Hepatocyte (in vitro differentiated cells): ENCODE measurements around the gene TOR1AIP2. TPM values are rescaled to one million over a fixed set of nuclear protein-coding genes. Genes with fewer than 3 reads are reported as not detected.

Source experiments
- DNase-seq: peaks from one replicate; pipeline ENCODE4 v3.0.0-alpha.2; 2016; ENCODE audit warnings: low spot score
- H2AFZ ChIP-seq: fragments of 200-600 bp; sonication (generic); 2 replicates; pipeline ENCODE4 v1.6.0; 2016; ENCODE audit warnings: antibody characterized with exemption, mild to moderate bottlenecking
- H3K27ac ChIP-seq: fragments of 200-600 bp; sonication (generic); 2 replicates; pipeline ENCODE4 v1.5.1; 2016; ENCODE audit warnings: mild to moderate bottlenecking
- H3K27me3 ChIP-seq: fragments of 200-600 bp; sonication (generic); 2 replicates; pipeline ENCODE4 v1.6.1; 2016
- H3K36me3 ChIP-seq: fragments of 200-600 bp; sonication (generic); replicated peaks from 2 replicates; pipeline ENCODE4 v1.5.1; 2016; ENCODE audit warnings: low read depth; ENCODE audit not compliant: insufficient read depth
- H3K4me1 ChIP-seq: fragments of 200-600 bp; sonication (generic); 2 replicates; pipeline ENCODE4 v1.5.1; 2016; ENCODE audit warnings: mild to moderate bottlenecking, moderate library complexity; ENCODE audit not compliant: insufficient read depth
- H3K4me2 ChIP-seq: fragments of 200-600 bp; sonication (generic); 2 replicates; pipeline ENCODE4 v1.6.0; 2016
- H3K4me3 ChIP-seq: fragments of 200-600 bp; sonication (generic); 2 replicates; pipeline ENCODE4 v1.5.1; 2016; ENCODE audit warnings: mild to moderate bottlenecking
- H3K79me2 ChIP-seq: fragments of 200-600 bp; sonication (generic); 2 replicates; pipeline ENCODE4 v1.6.0; 2017; ENCODE audit warnings: mild to moderate bottlenecking
- H3K9me2 ChIP-seq: fragments of 200-600 bp; sonication (generic); replicated peaks from 2 replicates; pipeline ENCODE4 v1.6.0; 2017; ENCODE audit warnings: mild to moderate bottlenecking; ENCODE audit not compliant: insufficient read depth
- H3K9me3 ChIP-seq: fragments of 200-600 bp; sonication (generic); 2 replicates; pipeline ENCODE4 v1.5.1; 2016; ENCODE audit warnings: low read depth, mild to moderate bottlenecking
- H4K20me1 ChIP-seq: fragments of 200-600 bp; sonication (generic); 2 replicates; pipeline ENCODE4 v1.6.0; 2016; ENCODE audit warnings: mild to moderate bottlenecking; ENCODE audit not compliant: insufficient read depth, poor library complexity, severe bottlenecking
- EZH2 ChIP-seq: fragments of 200-600 bp; sonication (generic); IDR thresholded peaks from 2 replicates; pipeline ENCODE4 v1.6.1; 2016; ENCODE audit warnings: antibody characterized with exemption, mild to moderate bottlenecking, borderline replicate concordance
- EZH2phosphoT487 ChIP-seq: fragments of 200-600 bp; sonication (generic); IDR thresholded peaks from one replicate; pipeline ENCODE4 v1.6.1; 2018; ENCODE audit warnings: antibody characterized with exemption, mild to moderate bottlenecking, low read depth, moderate library complexity; ENCODE audit not compliant: unreplicated experiment, severe bottlenecking
- WGBS: methylation state at CpG from one replicate; pipeline ENCODE4 v1.1.6; 2016; ENCODE audit warnings: low lambda C conversion rate; ENCODE audit errors: missing lambda C conversion rate; 5-methylcytosine and 5-hydroxymethylcytosine counted together
- polyA plus RNA-seq: library from polyadenylated mRNA; unstranded; fragments of >200 nt; fragmentation: Nextera tagmentation; extraction: Ambion mirVana; gene quantifications from 2 replicates; pipeline ENCODE4 v1.2.1, GENCODE V29; 2016
- total RNA-seq: library from RNA; depleted of rRNA; stranded (reverse); fragments of >200 nt; gene quantifications from 2 replicates; pipeline ENCODE4 v1.2.3, GENCODE V29; 2014
- TF ChIP-seq, protein P1 (sequence below): fragments of 200-600 bp; sonication (generic); IDR thresholded peaks from 2 replicates; pipeline ENCODE4 v1.5.1; 2016; ENCODE audit warnings: antibody characterized with exemption, mild to moderate bottlenecking; ENCODE audit not compliant: poor library complexity

The TOR1AIP2 gene
- total and polyA plus RNA-seq, 2 experiments from 2014 or later, result 36.6 to 158 TPM

DNA sequence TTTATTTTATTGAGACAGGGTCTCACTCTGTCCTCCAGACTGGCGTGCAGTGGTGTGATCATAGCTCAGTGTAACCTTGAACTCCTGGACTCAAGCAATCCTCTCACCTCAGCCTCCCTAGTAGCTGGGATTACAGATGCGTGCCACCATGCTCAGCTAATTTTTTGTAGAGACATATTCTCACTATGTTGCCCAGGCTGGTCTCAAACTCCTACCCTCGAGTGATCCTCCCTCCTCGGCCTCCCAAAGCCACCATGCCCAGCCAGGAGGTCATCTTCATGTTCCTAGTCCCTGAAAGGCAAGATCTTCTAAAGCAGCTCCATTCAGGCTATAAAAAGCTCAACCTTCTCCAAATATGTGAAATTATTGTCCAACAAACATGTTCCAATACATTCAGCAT, 53.9 kb downstream of the TOR1AIP2 start:
- H3K27me3 ChIP-seq, result no peaks in the 10 kb centered on the region
- WGBS, result 94% methylated on average over 4 of the region's 4 CpGs
- H3K9me2 ChIP-seq, result no peaks in the 10 kb centered on the region
- H3K36me3 ChIP-seq, result no peaks in the 10 kb centered on the region
- H2AFZ ChIP-seq, result no peak overlapping the region
- H4K20me1 ChIP-seq, result no peaks in the 10 kb centered on the region
- H3K4me3 ChIP-seq, result no peak overlapping the region
- no peak for DNase-seq
- no peak overlapping the region for H3K27ac ChIP-seq
- no peaks in the 10 kb centered on the region for H3K79me2 ChIP-seq
- H3K9me3 ChIP-seq, result no peaks in the 10 kb centered on the region
- TF ChIP-seq, protein P1, sequence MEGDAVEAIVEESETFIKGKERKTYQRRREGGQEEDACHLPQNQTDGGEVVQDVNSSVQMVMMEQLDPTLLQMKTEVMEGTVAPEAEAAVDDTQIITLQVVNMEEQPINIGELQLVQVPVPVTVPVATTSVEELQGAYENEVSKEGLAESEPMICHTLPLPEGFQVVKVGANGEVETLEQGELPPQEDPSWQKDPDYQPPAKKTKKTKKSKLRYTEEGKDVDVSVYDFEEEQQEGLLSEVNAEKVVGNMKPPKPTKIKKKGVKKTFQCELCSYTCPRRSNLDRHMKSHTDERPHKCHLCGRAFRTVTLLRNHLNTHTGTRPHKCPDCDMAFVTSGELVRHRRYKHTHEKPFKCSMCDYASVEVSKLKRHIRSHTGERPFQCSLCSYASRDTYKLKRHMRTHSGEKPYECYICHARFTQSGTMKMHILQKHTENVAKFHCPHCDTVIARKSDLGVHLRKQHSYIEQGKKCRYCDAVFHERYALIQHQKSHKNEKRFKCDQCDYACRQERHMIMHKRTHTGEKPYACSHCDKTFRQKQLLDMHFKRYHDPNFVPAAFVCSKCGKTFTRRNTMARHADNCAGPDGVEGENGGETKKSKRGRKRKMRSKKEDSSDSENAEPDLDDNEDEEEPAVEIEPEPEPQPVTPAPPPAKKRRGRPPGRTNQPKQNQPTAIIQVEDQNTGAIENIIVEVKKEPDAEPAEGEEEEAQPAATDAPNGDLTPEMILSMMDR, result no peak
- TF ChIP-seq EZH2 (no peak), EZH2phosphoT487 (no peak)
- no peak overlapping the region for H3K4me2 ChIP-seq
- H3K4me1 ChIP-seq, result no peaks in the 10 kb centered on the region

GRCh38 chr1:179822065-179822464, 55.5 kb downstream of the TOR1AIP2 start:
- TF ChIP-seq, protein P1, result no peak
- TF ChIP-seq EZH2phosphoT487, result no peak
- no peak for TF ChIP-seq EZH2
- Histone ChIP-seq H3K36me3 (no peaks in the 10 kb centered on the region), H4K20me1 (no peaks in the 10 kb centered on the region), H3K27ac (no peak overlapping the region), H3K27me3 (no peaks in the 10 kb centered on the region), H3K4me3 (no peak overlapping the region), H3K4me2 (no peak overlapping the region), H3K4me1 (no peaks in the 10 kb centered on the region), H3K9me2 (no peaks in the 10 kb centered on the region), H2AFZ (no peak overlapping the region), H3K9me3 (no peaks in the 10 kb centered on the region), H3K79me2 (no peaks in the 10 kb centered on the region)
- DNase-seq, result no peak
- 91% methylated on average over 2 of the region's 2 CpGs for WGBS

- Histone ChIP-seq H3K4me3 (no peak overlapping the region), H3K4me1 (no peaks in the 10 kb centered on the region), H3K27ac (no peak overlapping the region), H3K9me2 (no peaks in the 10 kb centered on the region), H4K20me1 (no peaks in the 10 kb centered on the region), H3K79me2 (no peaks in the 10 kb centered on the region), H3K4me2 (no peak overlapping the region), H3K9me3 (no peaks in the 10 kb centered on the region), H3K27me3 (no peaks in the 10 kb centered on the region), H2AFZ (no peak overlapping the region), H3K36me3 (no peaks in the 10 kb centered on the region)
- no peak for DNase-seq
- WGBS, result 89% methylated on average over 9 of the region's 9 CpGs
- TF ChIP-seq EZH2phosphoT487 (no peak), EZH2 (no peak)
- TF ChIP-seq, protein P1, result no peak
Observed at GRCh38 chr1:179821524-179821923, 56.1 kb downstream of the TOR1AIP2 start.
